GM18517 (cell line): ENCODE results near the gene PIH1D2.
"Not testable (repeated sequence)": the region's sequence is repeated elsewhere in the genome, so short reads cannot be mapped to it uniquely, and the experiment has no call there.

Experiments used
- ATAC-seq: cut with Tn5 transposase; IDR thresholded peaks from one replicate; pipeline ENCODE4 v1.9.1; 2021; ENCODE audit warnings: mild to moderate bottlenecking, moderate library complexity; ENCODE audit not compliant: unreplicated experiment

Gene PIH1D2

GRCh38 chr11:112057170-112057569, 16.6 kb downstream of the PIH1D2 start:
- ATAC-seq = no peak

GRCh38 chr11:112051768-112052167, 22.0 kb downstream of the PIH1D2 start:
- ATAC-seq = no peak

GRCh38 chr11:112050721-112051120, 23.1 kb downstream of the PIH1D2 start:
- ATAC-seq = peak; percentile 81

- no peak for ATAC-seq
Observed at GRCh38 chr11:112049777-112050176, 24.0 kb downstream of the PIH1D2 start.

GRCh38 chr11:112048256-112048655, 25.6 kb downstream of the PIH1D2 start:
- not testable (repeated sequence) for ATAC-seq

- not testable (repeated sequence) for ATAC-seq
Observed at GRCh38 chr11:112046647-112047046, 27.2 kb downstream of the PIH1D2 start.

- ATAC-seq = no peak
Observed at GRCh38 chr11:112044961-112045360, 28.9 kb downstream of the PIH1D2 start.

GRCh38 chr11:112042961-112043304, 30.9 kb downstream of the PIH1D2 start:
- ATAC-seq = no peak

GRCh38 chr11:112042161-112042960, 31.5 kb downstream of the PIH1D2 start:
- ATAC-seq = no peak

GRCh38 chr11:112037527-112037926, 36.3 kb downstream of the PIH1D2 start:
- no peak for ATAC-seq

- ATAC-seq = no peak
Observed at GRCh38 chr11:112033902-112034301, 39.9 kb downstream of the PIH1D2 start.

- ATAC-seq = no peak
Observed at GRCh38 chr11:112029460-112029859, 44.4 kb downstream of the PIH1D2 start.

GRCh38 chr11:112026784-112027410, 46.9 kb downstream of the PIH1D2 start:
- ATAC-seq = not testable (repeated sequence)

GRCh38 chr11:112025707-112026106, 48.1 kb downstream of the PIH1D2 start:
- no peak for ATAC-seq

- ATAC-seq = peak; percentile 72
Observed at GRCh38 chr11:112024773-112025678, 48.8 kb downstream of the PIH1D2 start, which contains the start of gene DLAT. Gene DLAT, plus strand, starts transcription at chr11:112025408. Its CDS starts 65 bp downstream, at chr11:112025473.

GRCh38 chr11:112024178-112024772, 49.5 kb downstream of the PIH1D2 start:
- ATAC-seq = peak; percentile 30

GRCh38 chr11:112023104-112023503, 50.7 kb downstream of the PIH1D2 start:
- ATAC-seq = no peak

- no peak for ATAC-seq
Observed at GRCh38 chr11:112019066-112019465, 54.8 kb downstream of the PIH1D2 start.
